HCT116 (cell line): ENCODE measurements around the gene MYL5.

ENCODE experiments used
- EZH2phosphoT487 ChIP-seq: fragments of 200-600 bp; IDR thresholded peaks from 2 replicates; pipeline ENCODE4 v1.6.1; 2018; ENCODE audit warnings: antibody characterized with exemption, borderline replicate concordance
- POLR2A ChIP-seq: IDR thresholded peaks from 2 replicates; pipeline ENCODE4 v1.7.0; 2011; ENCODE audit warnings: borderline replicate concordance; ENCODE audit not compliant: insufficient read depth, insufficient read length; ENCODE audit errors: extremely low read depth
- SRF ChIP-seq: IDR thresholded peaks from 2 replicates; pipeline ENCODE4 v1.6.1; 2012; ENCODE audit warnings: low read depth
- YY1 ChIP-seq: IDR thresholded peaks from 2 replicates; pipeline ENCODE4 v1.6.1; 2011; ENCODE audit warnings: low read length, low read depth, moderate library complexity, mild to moderate bottlenecking; ENCODE audit not compliant: insufficient replicate concordance; ENCODE audit errors: extremely low read depth
- TF ChIP-seq, protein P1 (sequence below): IDR thresholded peaks from 2 replicates; pipeline ENCODE4 v1.6.1; 2012; ENCODE audit warnings: low read depth
- TF ChIP-seq, protein P2 (sequence below), 3 experiments: fragments of 200-600 bp in 1 of 3; sonication (generic) in 1 of 3; IDR thresholded peaks in 2 of 3; conservative IDR thresholded peaks in 1 of 3; 2 replicates each; pipeline ENCODE4 v1.5.1; 2012 to 2017; ENCODE audit warnings: low read depth in 2 of 3, low read length in 2 of 3, antibody characterized with exemption in 1 of 3, borderline replicate concordance in 1 of 3, control low read depth in 1 of 3, mild to moderate bottlenecking in 1 of 3, mixed read lengths in 1 of 3, mixed run types in 1 of 3, moderate library complexity in 1 of 3; ENCODE audit not compliant: insufficient read depth in 1 of 3
- TF ChIP-seq, protein P3 (sequence below): IDR thresholded peaks from 2 replicates; pipeline ENCODE4 v1.6.1; 2012

DNA sequence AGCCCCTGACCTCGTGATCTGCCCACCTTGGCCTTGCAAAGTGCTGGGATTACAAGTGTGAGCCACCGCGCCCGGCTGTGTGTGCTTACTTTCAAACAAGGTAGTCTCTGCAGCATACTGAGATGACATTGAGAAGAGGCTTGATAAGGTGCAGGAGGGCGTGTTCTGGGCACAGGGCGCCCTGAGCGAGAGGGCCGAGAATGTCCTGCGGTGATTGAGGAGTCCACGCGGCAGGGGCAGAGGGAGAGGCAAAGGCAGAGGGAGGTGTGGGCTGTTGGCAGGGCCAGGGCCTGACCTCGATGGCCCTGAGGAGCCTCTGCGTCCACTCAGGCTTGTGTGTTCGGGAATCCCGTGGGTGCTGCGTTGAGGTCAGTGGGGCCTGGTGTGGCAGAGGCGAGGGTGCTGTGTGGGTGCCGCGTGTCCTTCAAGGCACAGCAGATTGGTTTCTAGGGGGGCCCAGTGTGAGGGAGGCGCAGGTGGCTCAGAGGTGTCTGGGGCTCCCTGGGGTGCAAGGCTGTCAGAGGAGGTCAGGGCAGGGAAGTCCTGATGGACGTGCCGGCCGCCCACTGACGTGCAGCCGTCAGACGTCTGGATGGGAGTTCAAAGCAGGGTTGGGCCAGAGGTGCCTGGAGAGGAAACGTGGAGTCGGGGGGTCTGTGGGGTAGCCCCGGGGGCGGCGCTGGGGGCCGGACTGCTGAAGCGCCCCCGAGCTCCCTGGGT lies 43.4 kb downstream of the MYL5 start:
- TF ChIP-seq, protein P1, sequence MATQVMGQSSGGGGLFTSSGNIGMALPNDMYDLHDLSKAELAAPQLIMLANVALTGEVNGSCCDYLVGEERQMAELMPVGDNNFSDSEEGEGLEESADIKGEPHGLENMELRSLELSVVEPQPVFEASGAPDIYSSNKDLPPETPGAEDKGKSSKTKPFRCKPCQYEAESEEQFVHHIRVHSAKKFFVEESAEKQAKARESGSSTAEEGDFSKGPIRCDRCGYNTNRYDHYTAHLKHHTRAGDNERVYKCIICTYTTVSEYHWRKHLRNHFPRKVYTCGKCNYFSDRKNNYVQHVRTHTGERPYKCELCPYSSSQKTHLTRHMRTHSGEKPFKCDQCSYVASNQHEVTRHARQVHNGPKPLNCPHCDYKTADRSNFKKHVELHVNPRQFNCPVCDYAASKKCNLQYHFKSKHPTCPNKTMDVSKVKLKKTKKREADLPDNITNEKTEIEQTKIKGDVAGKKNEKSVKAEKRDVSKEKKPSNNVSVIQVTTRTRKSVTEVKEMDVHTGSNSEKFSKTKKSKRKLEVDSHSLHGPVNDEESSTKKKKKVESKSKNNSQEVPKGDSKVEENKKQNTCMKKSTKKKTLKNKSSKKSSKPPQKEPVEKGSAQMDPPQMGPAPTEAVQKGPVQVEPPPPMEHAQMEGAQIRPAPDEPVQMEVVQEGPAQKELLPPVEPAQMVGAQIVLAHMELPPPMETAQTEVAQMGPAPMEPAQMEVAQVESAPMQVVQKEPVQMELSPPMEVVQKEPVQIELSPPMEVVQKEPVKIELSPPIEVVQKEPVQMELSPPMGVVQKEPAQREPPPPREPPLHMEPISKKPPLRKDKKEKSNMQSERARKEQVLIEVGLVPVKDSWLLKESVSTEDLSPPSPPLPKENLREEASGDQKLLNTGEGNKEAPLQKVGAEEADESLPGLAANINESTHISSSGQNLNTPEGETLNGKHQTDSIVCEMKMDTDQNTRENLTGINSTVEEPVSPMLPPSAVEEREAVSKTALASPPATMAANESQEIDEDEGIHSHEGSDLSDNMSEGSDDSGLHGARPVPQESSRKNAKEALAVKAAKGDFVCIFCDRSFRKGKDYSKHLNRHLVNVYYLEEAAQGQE, result no peak
- TF ChIP-seq POLR2A, result no peak
- TF ChIP-seq, protein P2, sequence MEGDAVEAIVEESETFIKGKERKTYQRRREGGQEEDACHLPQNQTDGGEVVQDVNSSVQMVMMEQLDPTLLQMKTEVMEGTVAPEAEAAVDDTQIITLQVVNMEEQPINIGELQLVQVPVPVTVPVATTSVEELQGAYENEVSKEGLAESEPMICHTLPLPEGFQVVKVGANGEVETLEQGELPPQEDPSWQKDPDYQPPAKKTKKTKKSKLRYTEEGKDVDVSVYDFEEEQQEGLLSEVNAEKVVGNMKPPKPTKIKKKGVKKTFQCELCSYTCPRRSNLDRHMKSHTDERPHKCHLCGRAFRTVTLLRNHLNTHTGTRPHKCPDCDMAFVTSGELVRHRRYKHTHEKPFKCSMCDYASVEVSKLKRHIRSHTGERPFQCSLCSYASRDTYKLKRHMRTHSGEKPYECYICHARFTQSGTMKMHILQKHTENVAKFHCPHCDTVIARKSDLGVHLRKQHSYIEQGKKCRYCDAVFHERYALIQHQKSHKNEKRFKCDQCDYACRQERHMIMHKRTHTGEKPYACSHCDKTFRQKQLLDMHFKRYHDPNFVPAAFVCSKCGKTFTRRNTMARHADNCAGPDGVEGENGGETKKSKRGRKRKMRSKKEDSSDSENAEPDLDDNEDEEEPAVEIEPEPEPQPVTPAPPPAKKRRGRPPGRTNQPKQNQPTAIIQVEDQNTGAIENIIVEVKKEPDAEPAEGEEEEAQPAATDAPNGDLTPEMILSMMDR (IDR thresholded peaks at IDR 0.05 in 2 of 3, conservative IDR thresholded peaks at IDR 0.05 in 1 of 3; ENCODE audit: borderline replicate concordance in 1 of 3, insufficient read depth in 1 of 3, low read depth in 2 of 3, low read length in 2 of 3), result no peak
- TF ChIP-seq YY1, result no peak
- TF ChIP-seq EZH2phosphoT487, result no peak
- no peak for TF ChIP-seq SRF
- TF ChIP-seq, protein P3, sequence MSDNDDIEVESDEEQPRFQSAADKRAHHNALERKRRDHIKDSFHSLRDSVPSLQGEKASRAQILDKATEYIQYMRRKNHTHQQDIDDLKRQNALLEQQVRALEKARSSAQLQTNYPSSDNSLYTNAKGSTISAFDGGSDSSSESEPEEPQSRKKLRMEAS, result no peak
